HepG2 (cell line): ENCODE measurements around the gene AJM1. TPM values are rescaled to one million over a fixed set of nuclear protein-coding genes. Genes with fewer than 3 reads are reported as not detected.

Experiments used
- BRF2 ChIP-seq: sonication (generic); formaldehyde crosslinking; IDR thresholded peaks from 2 replicates; pipeline ENCODE4 v1.8.1; 2022; ENCODE audit warnings: mild to moderate bottlenecking, missing genetic modification reagents
- CHD4 ChIP-seq: fragments of 200-600 bp; sonication (generic); IDR thresholded peaks from 2 replicates; pipeline ENCODE4 v1.7.0; 2017; ENCODE audit warnings: mild to moderate bottlenecking, low read length, borderline replicate concordance
- CREB3 ChIP-seq: sonication (generic); formaldehyde crosslinking; IDR thresholded peaks from 2 replicates; pipeline ENCODE4 v1.5.0; 2020; ENCODE audit warnings: missing genetic modification reagents
- ELF3 ChIP-seq: IDR thresholded peaks from 2 replicates; pipeline ENCODE4 v1.6.1; 2016; ENCODE audit warnings: missing genetic modification reagents, missing compliant biosample characterization
- FOSL2 ChIP-seq: sonication (generic); formaldehyde crosslinking; IDR thresholded peaks from 2 replicates; pipeline ENCODE4 v1.4.0; 2020; ENCODE audit warnings: missing genetic modification reagents
- FOXM1 ChIP-seq: sonication (generic); formaldehyde crosslinking; IDR thresholded peaks from 2 replicates; pipeline ENCODE4 v1.5.0; 2020; ENCODE audit warnings: missing genetic modification reagents
- GLI4 ChIP-seq: sonication (generic); formaldehyde crosslinking; IDR thresholded peaks from 2 replicates; pipeline ENCODE4 v1.5.1; 2020; ENCODE audit warnings: missing genetic modification reagents, mild to moderate bottlenecking, moderate library complexity, borderline replicate concordance
- HIC2 ChIP-seq: sonication (generic); formaldehyde crosslinking; IDR thresholded peaks from 2 replicates; pipeline ENCODE4 v1.9.0; 2022; ENCODE audit warnings: low read depth, missing genetic modification reagents
- KDM5B ChIP-seq: sonication (generic); formaldehyde crosslinking; IDR thresholded peaks from 2 replicates; pipeline ENCODE4 v1.4.0; 2020; ENCODE audit warnings: missing genetic modification reagents, mild to moderate bottlenecking, borderline replicate concordance
- NRL ChIP-seq: sonication (generic); formaldehyde crosslinking; IDR thresholded peaks from 2 replicates; pipeline ENCODE4 v1.5.0; 2020; ENCODE audit warnings: missing genetic modification reagents, mild to moderate bottlenecking, moderate library complexity, borderline replicate concordance
- PHF21A ChIP-seq: sonication (generic); formaldehyde crosslinking; IDR thresholded peaks from 2 replicates; pipeline ENCODE4 v1.5.0; 2020; ENCODE audit warnings: mild to moderate bottlenecking, missing genetic modification reagents
- TCF12 ChIP-seq, 2 experiments: fragments of 450-650 bp in 1 of 2; sonication (generic) in 1 of 2; formaldehyde crosslinking in 1 of 2; IDR thresholded peaks; 2 replicates each; pipeline versions ENCODE4 v1.6.1 to v1.8.0; 2017 to 2022; ENCODE audit warnings: antibody characterized with exemption in 1 of 2, mild to moderate bottlenecking in 1 of 2, missing genetic modification reagents in 1 of 2, moderate library complexity in 1 of 2
- ZKSCAN8 ChIP-seq: IDR thresholded peaks from 2 replicates; pipeline ENCODE4 v1.6.1; 2016; ENCODE audit warnings: borderline replicate concordance, missing genetic modification reagents, missing compliant biosample characterization
- ZNF329 ChIP-seq: sonication (generic); formaldehyde crosslinking; IDR thresholded peaks from 2 replicates; pipeline ENCODE4 v1.9.0; 2021; ENCODE audit warnings: low read depth, mild to moderate bottlenecking, missing genetic modification reagents
- ZNF432 ChIP-seq: sonication (generic); formaldehyde crosslinking; IDR thresholded peaks from 2 replicates; pipeline ENCODE4 v1.5.0; 2020; ENCODE audit warnings: missing genetic modification reagents, mild to moderate bottlenecking, borderline replicate concordance
- ZNF503 ChIP-seq: sonication (generic); formaldehyde crosslinking; IDR thresholded peaks from 2 replicates; pipeline ENCODE4 v1.4.0; 2020; ENCODE audit warnings: missing genetic modification reagents
- ZNF598 ChIP-seq: sonication (generic); formaldehyde crosslinking; IDR thresholded peaks from 2 replicates; pipeline ENCODE4 v1.5.1; 2020; ENCODE audit warnings: mild to moderate bottlenecking, missing genetic modification reagents, borderline replicate concordance
- ZNF605 ChIP-seq: sonication (generic); formaldehyde crosslinking; IDR thresholded peaks from 2 replicates; pipeline ENCODE4 v1.8.0; 2022; ENCODE audit warnings: mild to moderate bottlenecking, missing genetic modification reagents
- ZNF687 ChIP-seq: sonication (generic); formaldehyde crosslinking; IDR thresholded peaks from 2 replicates; pipeline ENCODE4 v1.5.1; 2020; ENCODE audit warnings: mild to moderate bottlenecking, missing genetic modification reagents, moderate library complexity
- polyA plus RNA-seq, 8 experiments: library from polyadenylated mRNA; depleted of rRNA in 3 of 8; stranded (reverse) in 7 of 8; unstranded in 1 of 8; fragments of >200 nt; fragmentation: Illumina TruSeq in 4 of 8; extraction: Trizol in 4 of 8; gene quantifications; 2 replicates each; pipeline versions ENCODE4 v1.2.1 to v1.2.3, GENCODE V29; 2011 to 2016; ENCODE audit warnings: low read depth in 4 of 8, missing spikeins in 1 of 8, mixed read lengths in 1 of 8; ENCODE audit not compliant: insufficient read depth in 1 of 8
- total RNA-seq, 5 experiments: library from RNA; depleted of rRNA; stranded (reverse); fragments of >200 nt; fragmentation: Illumina TruSeq; extraction: Trizol; gene quantifications; 2 replicates each; pipeline ENCODE4 v1.2.3, GENCODE V29; 2016; ENCODE audit warnings: low read depth in 1 of 5

The AJM1 gene
- total and polyA plus RNA-seq, 2 of the 13 experiments (the other 11 are each of a cell fraction or from before 2014, with no cell fraction given): 1.1 to 1.2 TPM

GRCh38 chr9:136796238-136796774 is 46.0 kb upstream of the AJM1 start, which contains the start of gene CCDC183 (continued):
- TF ChIP-seq ZNF598 (0 out of 2 replicates have a peak, but pooled peaks have one; percentile 12), HIC2 (CRISPR knock-in tag) (no peak), CREB3 (CRISPR knock-in tag) (no peak), GLI4 (CRISPR knock-in tag) (no peak; the same call in 1 of the 2 replicates), ZNF329 (CRISPR knock-in tag) (0 out of 2 replicates have a peak, but pooled peaks have one; percentile 16), FOXM1 (CRISPR knock-in tag) (no peak), KDM5B (peak; percentile 51; the same call in 1 of the 2 replicates), ZNF687 (CRISPR knock-in tag) (peak; percentile 54), ZNF605 (CRISPR knock-in tag) (no peak), TCF12 (IDR thresholded peaks at IDR 0.05) (no peak), TCF12 (CRISPR knock-in tag; IDR thresholded peaks at IDR 0.05) (peak; percentile 80), ELF3 (CRISPR knock-in tag) (peak; percentile 32; the same call in 1 of the 2 replicates), FOSL2 (CRISPR knock-in tag) (no peak), NRL (no peak), BRF2 (CRISPR knock-in tag) (0 out of 2 replicates have a peak, but pooled peaks have one; percentile 20), ZNF503 (no peak), CHD4 (no peak), ZNF432 (CRISPR knock-in tag) (no peak), ZKSCAN8 (CRISPR knock-in tag) (no peak), PHF21A (CRISPR knock-in tag) (0 out of 2 replicates have a peak, but pooled peaks have one; percentile 24)
